Daoy (cell line): ENCODE results near the gene ATRX. TPM values are rescaled to one million over a fixed set of nuclear protein-coding genes. Genes with fewer than 3 reads are reported as not detected.
"Not testable (repeated sequence)": the region's sequence is repeated elsewhere in the genome, so short reads cannot be mapped to it uniquely, and the experiment has no call there.

Experiments used
- DNase-seq: peaks from one replicate; pipeline ENCODE4 v3.0.0-alpha.2; 2015; ENCODE audit warnings: low read depth
- total RNA-seq: library from RNA; depleted of rRNA; stranded (reverse); fragments of >200 nt; shearing (Covaris generic); gene quantifications from 2 replicates; pipeline ENCODE4 v1.2.3, GENCODE V29; 2014

ATRX gene
- total RNA-seq, 1 experiment from 2014 or later, result 18.1 TPM

DNA sequence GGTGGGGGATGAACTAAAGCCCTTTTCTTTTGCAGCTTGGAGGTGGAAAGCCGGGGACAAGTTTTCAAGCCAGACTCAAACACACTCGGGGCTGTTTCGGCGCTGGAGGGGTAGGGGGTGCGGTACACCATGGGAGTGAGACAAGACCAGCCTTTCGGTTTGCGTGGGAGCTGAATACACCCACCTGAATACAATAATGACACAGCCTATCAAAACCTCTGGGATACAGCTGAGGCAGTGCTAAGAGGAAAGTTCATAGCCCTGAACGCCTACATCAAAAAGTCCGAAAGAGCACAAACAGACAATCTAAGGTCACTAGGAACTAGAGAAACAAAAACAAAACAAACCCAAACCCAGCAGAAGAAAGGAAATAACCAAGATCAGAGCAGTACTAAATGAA is 163.3 kb downstream of the ATRX start:
- no peak for DNase-seq

GRCh38 chrX:77622233-77622632 is 163.8 kb downstream of the ATRX start:
- no peak for DNase-seq

DNA sequence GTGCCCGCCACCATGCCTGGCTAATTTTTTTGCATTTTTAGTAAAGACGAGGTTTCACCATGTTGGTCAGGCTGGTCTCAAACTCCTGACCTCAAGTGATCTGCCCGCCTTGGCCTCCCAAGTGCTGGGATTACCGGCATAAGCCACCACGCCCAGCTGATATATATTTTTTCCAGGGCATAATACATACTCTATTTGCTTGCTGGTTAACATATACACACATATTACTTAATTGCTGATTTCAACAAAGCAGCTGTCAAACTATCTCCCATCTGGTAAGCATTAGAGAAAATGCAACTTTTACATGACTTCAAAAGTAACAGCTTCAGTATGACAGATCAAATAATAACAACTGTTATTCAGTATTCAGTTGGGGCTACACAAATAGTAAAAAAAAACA is 164.6 kb downstream of the ATRX start:
- not testable (repeated sequence) for DNase-seq

GRCh38 chrX:77617206-77617605 is 168.8 kb downstream of the ATRX start:
- no peak for DNase-seq

DNA sequence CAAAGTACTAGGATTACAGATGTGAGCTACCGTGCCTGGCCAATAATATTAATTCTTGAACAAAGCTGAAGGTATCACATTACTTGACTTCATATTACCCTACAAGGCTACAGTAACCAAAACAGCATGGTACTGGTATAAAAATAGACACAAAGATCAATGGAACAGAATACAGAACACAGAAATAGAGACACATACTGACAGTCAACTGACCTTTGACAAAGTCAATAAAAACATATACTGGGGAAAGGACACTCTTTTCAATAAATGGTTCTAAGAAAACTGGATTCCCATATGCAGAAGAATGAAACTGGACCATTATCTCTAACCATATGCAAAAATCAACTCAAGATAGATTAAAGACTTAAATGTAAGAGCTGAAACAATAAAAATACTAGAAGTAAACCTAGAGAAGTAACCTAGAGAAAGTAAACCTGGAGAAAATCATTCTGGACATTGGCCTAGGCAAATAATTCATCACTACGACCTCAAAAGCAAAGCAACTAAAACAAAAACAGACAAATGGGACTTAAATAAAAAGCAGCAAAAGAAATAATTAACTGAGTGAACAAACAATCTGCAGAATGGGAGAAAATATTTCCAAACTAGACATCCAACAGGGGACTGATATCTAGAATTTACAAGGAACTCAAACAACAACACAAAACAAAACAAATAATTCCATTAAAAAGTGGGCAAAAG is 182.2 kb downstream of the ATRX start:
- no peak for DNase-seq

- no peak for DNase-seq
Measured at GRCh38 chrX:77597511-77597910, 188.5 kb downstream of the ATRX start.

DNA sequence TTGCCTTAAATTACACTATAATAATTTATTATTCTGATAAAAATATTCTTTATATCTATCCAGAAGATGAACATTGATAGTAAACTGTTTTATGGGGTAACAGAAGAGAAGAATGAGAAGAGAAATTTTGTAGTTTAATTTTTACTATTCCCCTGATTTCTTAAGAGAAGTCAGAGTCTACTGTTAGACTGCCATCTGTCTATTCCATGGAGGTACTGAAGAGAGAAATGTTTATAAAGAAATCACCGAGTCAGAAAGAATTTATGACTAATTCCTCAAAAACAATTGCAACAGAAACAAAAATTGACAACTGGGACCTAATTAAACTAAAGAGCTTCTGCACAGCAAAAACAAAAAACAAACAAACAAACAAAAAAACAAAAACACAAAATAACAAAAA is 188.9 kb downstream of the ATRX start:
- DNase-seq, result no peak

- DNase-seq, result no peak
Measured at GRCh38 chrX:77595848-77596247, 190.2 kb downstream of the ATRX start.

GRCh38 chrX:77572322-77572721 is 213.7 kb downstream of the ATRX start:
- DNase-seq, result peak; percentile 0

DNA sequence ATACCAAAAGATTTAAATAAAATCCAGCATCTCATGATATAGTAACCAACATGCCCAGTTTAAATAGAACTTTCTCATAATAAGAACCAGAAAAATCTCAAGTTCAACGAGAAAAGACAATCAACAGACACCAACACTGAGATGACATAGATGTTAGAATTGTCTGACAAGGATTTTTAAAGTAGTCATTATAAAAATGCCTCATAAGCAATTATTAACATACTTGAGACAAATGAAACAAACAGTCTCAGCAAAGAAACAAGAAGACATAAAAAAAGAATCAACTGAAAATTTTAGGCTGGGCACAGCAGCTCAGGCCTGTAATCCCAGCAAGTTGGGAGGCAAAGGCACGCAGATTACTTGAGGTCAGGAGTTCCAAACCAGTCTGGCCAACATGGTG is 220.7 kb downstream of the ATRX start:
- DNase-seq, result no peak

GRCh38 chrX:77564823-77565222 is 221.2 kb downstream of the ATRX start:
- DNase-seq, result peak; percentile 1

DNA sequence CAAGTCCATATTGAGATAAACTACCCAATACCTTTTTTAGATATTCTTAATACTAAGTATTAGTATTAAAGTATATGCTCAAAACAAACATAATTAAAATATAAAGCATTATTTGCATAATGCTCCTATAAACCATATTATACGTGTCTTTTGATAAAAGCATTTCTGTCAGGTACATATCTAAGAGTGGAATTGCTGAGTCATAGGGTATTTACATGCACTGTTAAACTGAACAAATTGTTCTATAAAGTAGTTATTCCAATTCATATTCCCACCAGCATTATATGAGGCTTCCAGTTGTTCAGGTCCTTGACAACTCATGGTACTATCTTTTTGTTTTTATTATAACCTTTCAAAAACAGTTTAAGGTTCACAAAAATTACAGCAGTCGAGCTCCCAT is 224.6 kb downstream of the ATRX start:
- no peak for DNase-seq

GRCh38 chrX:77556276-77556675 is 229.7 kb downstream of the ATRX start:
- DNase-seq, result no peak

DNA sequence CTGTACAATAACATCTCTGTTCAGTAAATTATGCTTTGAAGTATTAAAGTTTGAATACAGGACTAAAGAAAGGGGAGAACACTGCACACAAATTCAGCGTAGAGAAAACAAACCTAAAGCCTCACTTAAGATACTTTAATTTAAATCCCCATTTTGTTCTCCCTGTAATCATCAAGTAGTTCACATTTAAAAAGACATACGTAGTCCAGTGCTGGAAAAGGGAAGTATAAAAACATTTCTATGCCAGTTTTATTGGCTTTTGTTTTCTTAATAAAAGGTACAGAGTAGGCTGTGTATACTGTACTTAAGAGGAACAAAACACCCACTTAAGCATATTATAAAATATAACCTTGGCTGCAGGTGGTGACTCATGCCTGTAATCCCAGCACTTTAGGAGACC is 237.3 kb downstream of the ATRX start:
- DNase-seq, result no peak

- not testable (repeated sequence) for DNase-seq
Measured at GRCh38 chrX:77539778-77540177, 246.2 kb downstream of the ATRX start.

GRCh38 chrX:77531261-77531660 is 254.8 kb downstream of the ATRX start:
- DNase-seq, result not testable (repeated sequence)

DNA sequence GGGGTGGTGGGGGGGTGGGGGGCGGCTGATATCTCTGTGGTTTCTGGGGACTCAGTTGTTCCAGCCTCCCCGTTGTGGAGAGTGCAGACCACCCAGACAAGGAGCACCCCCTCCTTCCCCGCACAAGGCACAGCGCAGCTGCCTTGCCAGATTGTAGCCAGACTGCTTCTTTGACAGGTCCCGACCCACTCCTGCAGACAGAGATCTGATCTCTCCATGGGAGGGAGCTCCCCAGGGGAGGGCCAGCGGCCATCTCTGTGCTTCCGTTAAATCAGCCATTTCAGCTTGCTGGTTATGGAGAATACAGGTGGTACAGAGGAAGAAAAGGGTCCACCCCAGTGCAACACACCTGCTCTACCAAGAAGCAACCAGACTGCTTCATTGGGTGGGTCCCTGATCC is 258.0 kb downstream of the ATRX start:
- no peak for DNase-seq

DNA sequence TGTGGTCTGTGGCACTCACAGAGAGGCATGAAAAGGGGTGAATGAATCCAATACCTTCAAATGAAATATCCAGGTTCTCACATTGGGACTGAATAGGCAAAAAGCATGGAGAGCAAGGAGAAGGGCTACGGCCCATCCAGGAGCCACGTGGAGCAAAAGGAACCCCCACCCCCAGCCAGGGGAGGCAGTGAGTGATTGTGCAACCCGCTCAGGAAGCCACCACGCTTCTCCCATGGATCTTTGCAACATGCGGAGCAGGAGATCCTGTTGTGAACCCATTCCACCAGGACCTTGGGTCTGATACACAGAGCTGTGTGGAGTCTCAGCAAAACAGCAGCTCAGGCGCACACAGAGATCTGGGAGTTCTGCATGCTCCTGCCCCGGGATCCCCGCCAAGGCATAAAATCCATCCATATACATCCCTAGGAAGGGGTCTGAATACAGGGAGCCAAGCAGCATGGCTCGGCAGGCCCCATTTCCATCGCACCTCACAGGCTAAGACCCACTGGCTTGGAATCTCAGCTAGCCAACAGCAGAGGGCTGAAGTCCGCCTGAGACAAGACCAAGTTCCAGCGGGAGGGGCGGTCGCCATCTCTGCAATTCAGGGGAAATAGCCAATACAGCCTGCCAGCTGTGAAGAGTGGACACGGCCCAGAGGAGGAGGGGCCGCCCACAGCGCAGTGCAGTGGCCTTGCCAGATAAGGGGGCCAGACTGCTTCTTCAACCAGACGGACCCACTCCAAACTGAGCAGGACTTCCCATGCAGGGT is 258.6 kb downstream of the ATRX start:
- DNase-seq, result no peak

DNA sequence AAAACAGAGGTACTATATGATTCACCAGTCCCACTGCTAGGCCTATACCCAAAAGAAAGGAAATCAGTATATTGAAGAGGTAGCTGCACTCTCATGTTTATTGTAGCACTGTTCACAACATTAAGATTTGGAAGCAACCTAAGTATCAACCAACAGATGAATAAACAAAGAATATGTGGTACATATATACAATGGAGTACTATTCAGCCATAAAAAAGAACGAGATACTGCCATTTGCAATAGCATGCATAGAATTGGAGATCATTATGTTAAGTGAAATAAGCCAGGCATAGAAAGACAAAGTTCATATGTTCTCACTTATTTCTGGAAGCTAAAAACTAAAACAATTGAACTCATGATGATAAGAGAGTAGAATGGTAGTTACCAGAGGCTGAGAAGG is 266.3 kb downstream of the ATRX start:
- no peak for DNase-seq

DNA sequence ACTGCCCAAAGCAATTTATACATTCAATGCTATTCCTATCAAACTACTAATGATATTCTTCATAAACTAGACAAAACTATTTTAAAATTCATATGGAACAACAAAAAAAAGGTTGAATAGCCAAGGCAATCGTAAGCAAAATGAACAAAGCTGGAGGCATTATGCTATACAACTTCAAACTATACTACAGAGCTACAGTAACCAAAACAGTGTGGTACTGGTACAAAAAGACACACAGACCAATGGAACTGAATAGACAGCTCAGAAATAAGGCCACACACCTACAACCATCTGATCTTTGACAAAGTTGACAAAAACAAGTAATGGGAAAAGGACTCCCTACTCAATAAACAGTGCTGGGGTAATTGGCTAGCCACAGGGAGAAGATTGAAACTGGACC is 271.8 kb downstream of the ATRX start:
- no peak for DNase-seq

GRCh38 chrX:77510007-77510406 is 276.0 kb downstream of the ATRX start:
- DNase-seq, result no peak

DNA sequence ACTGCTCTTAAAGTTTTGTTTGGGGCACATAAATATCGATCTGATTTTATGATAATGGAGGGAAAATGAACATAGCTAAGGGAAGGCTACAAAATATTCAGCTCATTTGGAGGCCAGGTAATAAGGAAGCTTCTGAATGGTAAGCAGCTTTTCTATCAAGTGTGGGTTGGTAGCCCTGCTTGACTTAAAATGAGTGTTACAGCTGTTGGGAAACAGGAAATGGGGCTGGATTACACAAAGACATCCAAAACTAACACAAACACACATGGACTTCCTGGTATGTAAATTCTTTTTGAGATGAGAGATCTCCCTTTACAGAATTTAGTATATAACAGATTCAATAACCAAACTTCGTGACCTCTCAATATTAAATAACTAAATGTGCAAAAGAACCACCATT is 280.8 kb downstream of the ATRX start:
- no peak for DNase-seq

DNA sequence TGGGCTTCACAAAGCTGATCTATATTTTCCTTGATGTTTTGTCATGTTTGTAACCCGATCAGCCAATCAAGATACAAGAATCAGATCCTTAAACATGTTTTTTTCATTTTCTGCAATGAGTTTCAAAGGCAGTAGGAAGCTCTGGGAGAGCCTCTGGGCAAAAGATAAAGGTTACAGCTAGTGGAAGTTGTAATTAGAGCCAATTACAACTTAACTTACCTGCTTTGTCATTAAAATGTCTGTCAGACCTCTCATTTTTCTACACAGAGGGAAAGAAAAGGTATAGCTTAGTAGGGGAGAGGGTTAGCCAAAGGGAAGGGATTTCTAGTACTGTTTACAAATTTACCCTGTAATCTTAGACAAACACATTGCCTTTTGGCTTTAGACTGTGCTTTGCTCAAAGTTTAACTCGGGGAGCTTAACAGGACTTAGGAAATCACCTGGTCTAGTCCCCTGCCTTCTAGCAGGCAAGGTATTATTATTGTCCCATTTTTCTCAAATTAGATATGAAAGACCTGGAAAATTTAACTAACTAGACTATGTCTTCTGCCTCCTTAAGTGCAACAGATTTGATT is 283.0 kb downstream of the ATRX start:
- DNase-seq, result no peak
